ENCODE measurements around the gene CCSER1.
"Not testable (repeated sequence)": the region's sequence is repeated elsewhere in the genome, so short reads cannot be mapped to it uniquely, and the experiment has no call there.

The CCSER1 gene

DNA sequence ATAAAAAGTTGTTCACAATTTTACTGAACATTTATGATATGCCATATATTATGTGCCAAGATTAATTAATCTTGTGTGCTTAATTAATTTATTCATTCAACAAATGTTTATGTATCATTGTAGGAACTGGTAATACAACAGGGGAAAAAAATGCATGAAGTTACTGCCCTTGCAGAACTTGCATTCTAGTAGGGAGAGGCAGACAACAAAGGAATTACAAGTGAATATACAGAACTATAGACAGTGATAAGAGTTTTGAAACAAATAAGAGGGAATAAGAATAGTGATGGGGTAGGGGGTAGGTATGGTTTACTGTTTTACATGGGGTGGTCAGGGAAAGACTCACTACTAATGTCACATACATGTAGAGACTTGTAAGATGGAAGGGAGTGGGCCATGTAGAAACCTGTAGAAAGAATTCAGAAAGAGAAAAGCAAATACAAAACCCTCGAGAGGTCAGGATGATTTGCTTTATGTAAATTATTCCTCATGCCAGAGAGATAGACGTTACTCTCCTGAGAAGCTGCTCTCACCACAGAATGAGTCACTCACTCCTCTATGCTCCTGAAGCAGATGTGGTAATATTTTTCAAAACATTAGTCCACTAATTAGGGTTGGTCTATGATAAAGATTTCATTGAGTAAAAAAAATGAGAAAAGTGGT is 1321.6 kb downstream of the CCSER1 start:
- DNase-seq: no peak

DNA sequence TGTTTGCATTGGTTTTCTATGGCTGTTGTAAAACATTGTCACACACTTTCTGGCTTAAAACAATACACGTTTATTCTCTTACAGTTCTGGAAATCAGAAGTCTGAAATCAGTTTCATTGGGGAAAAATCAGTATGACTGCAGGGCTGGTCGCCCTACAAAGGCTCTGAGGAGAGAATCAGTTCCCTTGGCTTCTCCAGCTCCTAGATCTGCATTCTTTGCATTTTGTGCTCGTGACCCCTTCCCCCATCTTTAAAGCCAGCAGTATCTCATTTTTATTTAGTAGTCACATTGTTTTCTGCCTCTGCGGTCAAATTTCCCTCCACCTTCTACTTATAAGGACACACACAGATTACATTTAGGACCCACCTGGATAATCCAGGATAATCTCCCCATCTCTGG is 1326.9 kb downstream of the CCSER1 start:
- DNase-seq: no peak

DNA sequence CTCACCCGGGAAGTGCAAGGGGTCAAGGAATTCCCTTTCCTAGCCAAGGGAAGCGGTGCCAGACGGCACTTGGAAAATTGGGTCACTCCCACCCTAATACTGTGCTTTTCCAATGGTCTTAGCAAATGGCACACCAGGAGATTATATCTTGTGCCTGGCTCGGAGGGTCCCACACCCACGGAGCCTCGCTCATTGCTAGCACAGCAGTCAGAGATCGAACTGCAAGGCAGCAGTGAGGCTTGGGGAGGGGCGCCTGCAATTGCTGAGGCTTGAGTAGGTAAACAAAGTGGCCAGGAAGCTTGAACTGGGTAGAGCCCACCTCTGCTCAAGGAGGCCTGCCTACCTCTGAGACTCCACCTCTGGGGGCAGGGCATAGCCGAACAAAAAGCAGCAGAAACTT is 1335.4 kb downstream of the CCSER1 start:
- not testable (repeated sequence) for DNase-seq

DNA sequence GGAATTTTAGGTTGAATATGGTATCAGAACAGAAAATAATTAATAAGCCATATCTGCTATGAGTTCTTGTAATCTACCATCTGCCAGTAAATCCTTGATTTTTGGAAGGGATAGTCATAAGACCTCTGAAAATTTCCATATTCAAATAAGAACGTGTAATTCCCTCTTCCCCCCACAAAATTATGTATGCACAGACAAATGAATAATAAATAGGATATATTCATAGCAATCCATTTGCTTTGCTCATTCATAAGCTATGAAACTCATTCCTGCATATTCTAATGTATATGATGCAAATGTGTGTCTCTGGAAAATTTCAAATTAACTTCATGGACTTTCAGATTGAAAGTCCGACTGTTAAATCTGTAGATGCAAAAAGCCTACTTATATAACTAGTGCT is 1343.5 kb downstream of the CCSER1 start:
- no peak for DNase-seq

DNA sequence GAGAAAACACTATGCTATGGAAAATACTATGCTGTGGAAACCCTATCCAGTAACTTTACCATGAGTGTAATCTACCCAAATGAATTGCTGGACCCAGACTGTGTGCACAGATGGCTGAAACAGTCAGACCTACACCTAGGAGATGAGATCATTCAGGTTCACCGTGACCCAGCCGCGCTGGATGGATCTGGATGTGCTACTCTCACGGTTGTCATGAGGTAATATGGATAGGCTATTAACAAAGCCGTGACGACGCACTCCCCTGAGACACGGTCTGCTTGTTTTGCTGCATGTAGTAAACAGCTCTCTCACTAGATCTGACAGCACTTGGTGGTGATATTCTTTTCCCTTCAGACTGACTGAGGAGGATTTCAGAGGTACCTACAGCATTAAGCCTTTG is 1344.1 kb downstream of the CCSER1 start:
- DNase-seq: no peak

DNA sequence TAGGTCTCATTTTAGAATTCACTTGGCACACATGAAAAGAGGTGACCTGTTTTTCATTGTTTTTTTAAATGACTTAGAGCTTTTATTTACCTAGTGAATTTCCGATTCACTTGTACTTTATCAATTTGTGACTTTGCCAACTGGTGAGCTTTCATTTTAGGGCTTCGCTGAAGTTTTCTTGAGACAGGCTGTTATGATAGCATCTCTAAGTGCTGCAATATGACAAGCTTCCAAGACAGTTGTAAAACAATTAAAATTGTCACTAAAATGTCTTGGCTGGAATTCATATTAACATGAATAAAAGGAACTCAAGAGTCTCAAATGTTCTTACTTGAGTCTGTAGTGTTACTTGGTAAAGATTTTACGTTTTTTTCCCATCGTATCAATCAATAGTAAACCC is 1344.9 kb downstream of the CCSER1 start:
- no peak for DNase-seq

DNA sequence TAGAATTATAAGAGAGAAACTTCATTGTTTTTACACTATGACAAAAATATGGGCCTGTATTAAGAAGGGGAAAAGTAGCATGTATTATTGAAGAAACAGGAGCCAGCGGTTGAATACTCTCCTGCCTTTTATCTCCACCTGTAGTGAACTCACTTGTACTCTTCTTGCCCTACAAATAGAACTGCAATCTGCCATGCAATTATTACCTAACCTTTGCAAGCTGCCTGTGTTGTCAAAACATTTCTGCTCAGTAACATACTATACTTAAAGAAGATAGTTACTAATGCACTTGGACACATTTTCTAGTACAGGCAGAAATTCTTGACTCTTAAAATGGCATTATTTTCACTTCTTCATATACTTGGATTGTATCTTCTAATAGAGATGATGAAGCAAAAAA is 1358.2 kb downstream of the CCSER1 start:
- no peak for DNase-seq

DNA sequence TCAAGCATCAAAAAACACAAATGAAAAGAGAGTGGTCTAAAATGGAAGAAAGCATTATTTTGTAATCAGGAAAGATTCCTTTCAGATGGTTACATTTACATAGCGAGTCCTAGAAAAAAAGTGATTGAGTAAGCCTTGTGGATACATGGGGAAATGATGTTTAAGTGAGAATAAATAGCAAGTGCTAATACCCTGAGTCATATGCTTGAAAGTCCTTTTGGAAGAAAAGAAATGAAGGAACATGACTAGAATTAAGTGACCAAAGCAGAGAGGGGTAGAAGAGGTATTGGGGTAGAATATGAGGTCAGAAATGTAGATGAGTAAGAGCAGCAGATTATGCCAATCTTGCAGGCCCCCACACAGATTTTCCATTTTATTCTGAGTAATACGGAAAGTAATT is 1361.8 kb downstream of the CCSER1 start:
- DNase-seq: no peak

DNA sequence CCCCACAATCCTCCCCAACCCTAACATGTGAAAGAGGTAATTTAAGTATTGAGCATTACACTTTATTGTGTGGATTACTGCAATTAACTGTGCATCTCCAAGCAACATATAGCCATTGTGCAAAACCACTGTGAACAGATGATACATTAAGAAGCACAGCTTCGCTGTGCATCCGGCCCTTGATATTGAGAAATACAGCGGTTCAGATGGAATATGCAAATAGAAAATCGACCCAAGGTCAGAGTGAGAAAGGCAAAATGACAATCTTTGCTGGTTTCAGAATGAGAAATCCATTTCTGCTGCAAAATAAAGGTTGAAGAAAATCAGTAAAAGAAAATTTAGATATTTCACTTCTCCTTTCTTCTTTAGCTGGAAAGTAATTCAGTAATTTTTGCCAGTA is 1370.7 kb downstream of the CCSER1 start:
- no peak for DNase-seq

DNA sequence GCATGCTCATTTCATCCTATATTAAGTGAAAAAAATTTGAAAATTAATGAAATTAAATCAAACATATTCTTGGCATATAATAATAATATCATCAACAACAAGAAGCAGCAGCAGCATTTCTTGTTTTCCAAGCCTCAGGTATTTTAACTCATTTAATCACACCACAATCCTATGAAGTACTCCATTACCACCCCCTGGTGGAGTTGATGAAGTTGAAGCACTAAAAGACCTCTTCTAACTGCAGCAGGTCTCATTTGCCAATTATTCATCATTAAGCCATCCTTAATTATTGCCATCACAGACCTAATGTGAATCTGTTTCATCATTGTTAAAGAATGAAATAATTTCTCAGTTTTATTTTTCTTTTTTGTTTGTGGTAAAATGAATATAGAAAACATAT is 1375.2 kb downstream of the CCSER1 start:
- no peak for DNase-seq

DNA sequence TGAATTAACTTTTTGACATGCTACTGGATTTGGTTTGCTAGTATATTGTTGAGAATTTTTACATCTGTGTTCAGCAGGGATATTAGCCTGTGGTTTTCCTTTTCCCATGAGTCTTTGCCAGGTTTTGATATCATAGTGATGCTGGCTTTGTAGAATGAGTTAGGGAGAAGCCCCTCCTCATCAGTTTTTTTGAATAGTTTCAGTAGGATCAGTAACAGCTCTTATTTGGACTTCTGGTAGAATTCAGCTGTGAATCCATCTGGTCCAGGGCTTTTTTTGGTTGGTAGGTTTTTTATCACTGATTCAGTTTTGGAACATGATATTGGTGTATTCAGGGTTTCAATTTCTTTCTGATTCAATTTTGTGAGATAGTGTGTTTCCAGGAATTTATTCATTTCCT is 1386.1 kb downstream of the CCSER1 start:
- DNase-seq: no peak

DNA sequence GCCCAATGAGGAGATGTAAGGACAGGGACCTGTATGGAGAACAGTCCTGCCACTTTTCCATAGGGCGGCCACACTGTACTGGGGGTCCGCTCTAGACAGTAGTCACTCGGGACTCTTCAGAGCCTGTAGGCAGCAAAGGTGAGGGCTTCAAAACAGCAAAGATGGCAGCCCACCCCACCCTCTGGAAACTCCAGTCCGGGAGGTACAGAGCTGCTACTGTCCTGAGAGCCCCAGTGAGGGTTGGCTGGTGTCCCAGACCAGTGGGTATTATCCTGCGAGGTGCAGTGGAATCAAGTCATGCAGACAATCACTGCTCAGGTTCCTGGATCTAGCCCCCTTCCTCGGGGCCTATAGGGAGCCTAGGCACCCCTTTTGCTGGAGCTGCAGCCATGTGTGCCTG is 1392.0 kb downstream of the CCSER1 start:
- DNase-seq: no peak

DNA sequence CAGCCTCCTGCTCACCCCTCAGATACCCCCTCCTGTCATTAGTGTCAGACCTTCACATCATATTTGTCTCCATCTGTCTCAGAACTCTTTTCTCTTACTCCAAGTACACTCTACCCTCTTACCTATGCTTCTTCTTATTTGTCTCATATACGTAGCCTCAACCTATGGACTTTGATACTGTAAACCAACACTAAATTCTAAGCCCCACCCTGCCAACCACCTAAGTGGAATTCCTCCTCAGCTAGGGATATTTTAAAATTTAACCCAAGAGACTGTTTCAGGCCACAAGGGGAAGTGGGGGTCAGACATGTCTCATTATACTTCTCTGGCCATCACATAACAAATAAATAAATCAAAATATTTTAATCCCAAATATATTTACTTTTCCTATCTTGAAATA is 1398.4 kb downstream of the CCSER1 start:
- no peak for DNase-seq

DNA sequence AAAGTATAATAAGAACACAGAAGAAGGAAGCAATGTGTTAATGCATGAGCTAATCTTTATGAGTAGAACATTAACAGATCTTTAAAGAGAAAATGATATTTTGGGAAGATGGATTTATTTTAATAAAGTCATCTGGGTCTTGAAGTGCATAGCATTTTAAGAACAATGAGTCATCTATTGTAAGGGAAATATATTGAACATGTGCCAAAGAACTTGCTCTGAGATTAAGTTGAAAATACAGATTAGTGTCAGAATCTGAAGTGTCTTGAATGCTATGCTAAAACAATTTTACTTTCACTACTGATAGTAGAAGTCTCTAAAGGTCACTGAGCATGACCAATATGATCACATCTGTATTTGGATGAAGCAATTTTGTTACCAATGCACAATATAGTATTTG is 1399.9 kb downstream of the CCSER1 start:
- no peak for DNase-seq

DNA sequence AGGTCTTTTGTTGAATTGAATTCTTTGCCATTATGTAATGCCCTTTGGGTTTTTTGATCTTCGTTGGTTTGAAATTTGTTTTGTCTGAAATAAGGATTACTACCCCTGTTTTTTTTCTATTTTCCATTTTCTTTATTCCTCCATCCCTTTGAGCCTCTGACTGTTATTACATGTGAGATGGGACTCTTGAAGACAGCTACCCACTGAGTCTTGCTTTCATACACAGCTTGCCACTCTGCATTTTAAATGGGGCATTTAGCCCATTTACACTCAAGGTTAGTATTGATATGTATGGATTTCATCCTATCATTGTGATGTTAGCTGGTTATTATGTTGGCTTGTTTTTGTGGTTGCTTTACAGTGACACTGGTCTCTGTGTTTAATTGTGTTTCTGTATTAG is 1440.4 kb downstream of the CCSER1 start:
- no peak for DNase-seq

DNA sequence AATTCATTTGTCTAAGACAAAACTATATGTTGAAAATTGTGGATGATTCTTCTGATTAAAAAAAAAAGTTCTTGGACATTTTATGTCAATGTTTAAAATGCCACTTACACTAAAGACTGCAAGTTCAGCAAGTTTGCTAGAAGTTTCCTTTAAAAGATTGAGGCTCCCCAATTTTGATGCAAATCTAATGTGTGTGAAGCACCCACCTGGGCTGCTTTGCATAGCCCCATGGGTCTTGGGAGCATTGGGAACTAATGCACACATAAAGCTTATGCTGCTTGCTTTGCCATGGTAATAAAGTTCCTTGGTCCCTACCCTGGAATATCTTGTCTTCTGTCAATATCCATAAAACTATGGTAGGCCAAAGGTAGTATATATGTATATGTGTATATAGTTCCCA is 1450.7 kb downstream of the CCSER1 start:
- no peak for DNase-seq

DNA sequence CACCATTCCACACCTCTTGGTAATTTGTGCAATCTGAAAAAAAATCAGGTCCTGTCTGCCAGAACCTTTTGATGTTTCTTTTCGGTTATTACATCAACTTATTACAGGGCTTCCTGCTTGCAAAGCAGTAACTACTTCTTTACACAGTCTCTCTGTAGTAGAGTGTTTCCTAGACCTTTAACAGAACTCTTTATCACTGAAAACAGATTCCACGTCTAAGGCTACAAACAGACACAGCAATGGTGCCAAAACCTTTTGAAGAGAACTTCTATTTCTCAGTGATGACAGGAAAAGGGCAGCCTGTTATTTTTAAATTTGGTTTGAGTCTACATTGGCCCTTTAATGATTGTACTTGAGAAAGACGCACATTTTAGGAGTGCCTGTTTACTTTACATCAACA is 1463.1 kb downstream of the CCSER1 start:
- no peak for DNase-seq

DNA sequence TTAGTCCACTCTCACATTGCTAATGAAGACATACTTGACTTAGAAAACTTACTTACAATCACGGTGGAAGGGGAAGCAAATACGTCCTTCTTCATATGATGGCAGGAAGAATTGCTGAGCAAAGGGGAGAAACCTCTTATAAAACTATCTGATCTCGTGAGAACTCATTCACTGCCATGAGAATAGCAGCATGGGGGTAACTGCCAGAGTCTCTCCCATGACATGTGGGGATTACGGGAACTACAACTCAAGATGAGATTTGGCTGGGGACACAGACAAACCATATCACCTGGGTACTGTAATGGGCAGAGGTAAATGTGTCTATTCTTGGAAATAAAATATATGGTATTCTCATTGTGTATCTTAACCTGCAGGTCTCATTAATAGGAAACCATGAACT is 1464.9 kb downstream of the CCSER1 start:
- DNase-seq: no peak

DNA sequence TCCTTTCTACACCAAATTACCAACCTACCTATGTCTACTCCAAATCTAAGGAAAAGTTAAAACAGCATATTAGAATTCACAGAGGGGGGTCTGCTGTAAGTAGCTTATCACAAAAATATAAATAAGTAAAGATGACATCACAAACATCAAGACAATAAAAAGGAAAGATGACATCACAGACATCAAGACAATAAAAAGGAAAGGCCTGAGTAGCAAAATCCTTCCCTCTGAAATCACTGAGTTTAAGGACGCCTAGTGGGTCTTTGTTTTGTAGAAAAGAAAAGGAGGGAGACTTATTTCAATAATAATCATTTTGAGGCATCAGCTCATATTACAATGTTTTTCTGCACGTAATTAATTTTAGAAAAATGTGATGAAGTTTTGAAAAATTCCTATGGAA is 1469.5 kb downstream of the CCSER1 start:
- DNase-seq: no peak

DNA sequence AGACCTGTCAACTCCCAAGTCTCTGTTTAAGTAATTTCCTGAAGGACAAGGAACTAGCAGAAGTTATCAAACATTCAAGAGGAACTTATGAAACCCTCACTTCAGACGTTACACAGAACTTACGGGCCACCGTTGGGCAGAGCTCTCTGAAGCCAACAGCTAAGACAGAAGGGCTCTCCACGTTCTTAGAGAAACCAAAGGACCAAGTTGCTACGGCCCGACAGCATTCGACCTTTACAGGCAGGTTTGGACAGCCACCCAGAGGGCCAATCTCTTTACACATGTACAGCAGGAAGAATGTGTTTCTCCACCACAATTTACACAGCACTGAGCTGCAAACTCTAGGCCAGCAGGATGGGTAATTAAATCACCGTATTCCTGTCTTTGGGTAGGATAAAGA is 1471.5 kb downstream of the CCSER1 start:
- no peak for DNase-seq

DNA sequence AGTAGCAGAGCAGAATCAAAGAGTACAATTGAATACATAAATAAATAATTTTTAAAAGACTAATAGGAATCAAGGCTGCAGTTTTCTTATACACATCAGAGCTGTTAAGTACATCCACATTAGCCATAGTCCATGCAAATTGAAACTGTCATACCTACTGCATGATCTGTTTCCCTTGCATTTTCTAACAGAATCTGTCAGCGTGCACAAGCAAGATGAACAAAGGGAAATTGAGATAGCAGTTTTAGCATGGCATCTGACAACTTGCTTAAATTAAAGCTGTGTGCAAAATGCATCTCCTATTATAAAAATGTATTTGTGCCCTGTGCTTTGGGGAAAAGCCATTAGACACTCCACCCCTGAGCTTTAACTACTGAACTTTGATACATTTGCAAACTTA is 1473.1 kb downstream of the CCSER1 start:
- no peak for DNase-seq

DNA sequence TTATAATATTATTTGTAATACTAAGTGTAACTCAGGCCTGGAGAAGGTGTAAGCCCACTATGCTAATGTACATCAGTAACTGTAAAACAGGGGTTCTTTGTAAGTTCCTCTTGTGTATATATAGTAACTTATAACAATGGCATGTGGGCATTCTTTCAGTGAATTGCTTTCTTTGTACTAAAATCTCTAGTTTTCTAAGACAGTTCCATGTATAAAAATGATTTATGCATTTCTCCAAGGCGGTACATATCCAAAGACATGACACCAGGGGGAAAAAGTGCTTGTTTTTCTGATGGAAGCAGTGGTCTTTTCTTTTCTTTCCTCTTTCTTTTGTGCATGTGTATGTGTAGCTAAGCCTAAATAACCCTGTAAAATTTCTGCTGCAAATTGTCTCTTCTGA is 1474.2 kb downstream of the CCSER1 start:
- no peak for DNase-seq

DNA sequence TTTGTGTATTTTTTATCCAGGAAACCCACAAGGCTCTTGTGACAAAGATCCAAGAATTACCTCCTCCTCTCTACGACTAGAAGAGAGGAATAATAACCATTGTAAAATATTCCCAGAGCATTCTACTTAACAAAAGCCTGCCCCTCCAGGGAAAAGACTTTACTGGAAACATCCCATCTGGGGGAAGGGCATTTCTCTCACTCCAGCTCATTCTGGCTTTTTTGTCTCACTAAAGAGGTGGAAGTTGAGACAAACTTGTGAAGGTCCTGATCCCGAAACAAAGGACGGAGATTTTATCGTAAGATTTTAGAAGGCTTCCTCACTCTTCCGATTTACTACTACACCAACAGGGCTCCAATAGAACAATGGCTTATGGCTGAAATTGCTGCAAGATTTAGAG is 1484.6 kb downstream of the CCSER1 start:
- DNase-seq: no peak

DNA sequence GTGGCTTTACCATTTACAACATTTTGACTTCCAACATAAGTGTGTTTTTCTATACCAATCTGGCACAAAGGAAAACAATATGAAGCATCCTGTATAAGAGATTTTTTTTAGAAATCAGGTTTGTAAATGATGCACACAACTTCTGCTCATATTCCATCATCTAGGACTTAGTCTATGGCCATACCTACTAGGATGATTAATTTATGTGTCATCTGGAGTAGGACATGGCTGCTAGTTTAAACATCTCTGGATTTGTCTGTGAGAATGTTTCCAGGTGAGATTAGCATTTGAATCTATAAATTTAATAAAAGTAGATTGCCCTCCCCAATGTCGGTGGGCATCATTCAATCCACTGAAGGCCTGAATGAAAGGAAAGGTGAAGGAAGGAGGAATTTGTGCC is 1493.8 kb downstream of the CCSER1 start:
- no peak for DNase-seq

DNA sequence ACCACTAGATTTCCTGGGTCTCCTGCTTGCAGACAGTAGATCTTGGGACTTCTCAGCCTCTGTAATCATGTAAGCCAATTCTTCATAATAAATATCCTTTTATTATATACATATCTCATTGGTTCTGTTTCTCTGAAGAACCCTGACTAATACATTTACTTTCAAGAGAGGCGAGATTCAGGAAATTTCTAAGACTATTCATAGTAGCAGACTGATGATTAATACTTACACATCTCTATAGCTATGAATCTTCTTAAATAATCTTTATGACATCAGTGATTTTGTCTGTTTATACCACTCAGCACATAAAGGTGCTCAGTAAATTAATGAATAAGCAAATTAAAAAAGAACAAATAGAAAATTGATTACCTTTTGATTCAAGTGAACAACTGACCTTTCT is 1494.3 kb downstream of the CCSER1 start:
- no peak for DNase-seq

Data from DMS 273 treated with DMSO at 0.1 percent for 48 hours (cell line).